Measurements from ENCODE around the gene P4HA3.
"Not testable (repeated sequence)": the region's sequence is repeated elsewhere in the genome, so short reads cannot be mapped to it uniquely, and the experiment has no call there.

The P4HA3 gene

GRCh38 chr11:74311352-74311926 lies at the start of gene P4HA3:
Gene P4HA3, minus strand, starts transcription at chr11:74311640. Its CDS starts 29 bp downstream, at chr11:74311611.
- no peak for DNase-seq

DNA sequence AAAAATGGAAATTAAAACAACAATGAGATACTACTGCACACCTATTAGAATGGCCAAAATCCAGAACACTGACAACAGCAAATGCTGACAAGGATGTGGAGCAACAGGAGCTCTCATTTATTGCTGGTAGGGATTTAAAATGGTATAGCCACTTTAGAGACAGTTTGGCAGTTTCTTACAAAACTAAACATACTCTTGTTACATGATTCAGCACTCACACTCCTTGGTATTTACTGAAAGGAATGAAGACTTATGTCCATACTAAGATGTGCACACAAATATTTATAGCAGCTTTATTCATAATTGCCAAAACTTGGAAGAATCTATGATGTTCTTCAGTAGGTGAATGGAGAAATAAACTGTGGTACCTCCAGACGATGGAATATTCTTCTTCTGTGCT lies 46.0 kb upstream of the P4HA3 start:
- no peak for DNase-seq

DNA sequence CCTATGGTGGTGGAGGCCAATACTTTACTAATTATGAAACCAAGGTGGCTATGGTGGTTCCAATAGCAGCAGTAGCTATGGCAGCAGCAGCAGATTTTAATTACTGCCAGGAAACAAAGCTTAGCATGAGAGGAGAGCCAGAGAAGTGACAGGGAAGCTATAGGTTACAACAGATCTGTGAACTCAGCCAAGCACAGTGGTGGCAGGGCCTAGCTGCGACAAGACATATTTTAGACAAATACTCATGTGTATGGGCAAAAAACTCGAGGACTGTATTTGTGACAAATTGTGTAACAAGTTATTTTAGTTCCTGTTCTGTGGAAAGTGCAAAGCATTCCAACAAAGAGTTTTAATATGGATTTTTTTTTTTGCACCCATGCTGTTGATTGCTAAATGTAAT lies 44.2 kb upstream of the P4HA3 start:
- DNase-seq = no peak

- no peak for DNase-seq
Measured at GRCh38 chr11:74354036-74354435, 42.6 kb upstream of the P4HA3 start.

- DNase-seq = no peak
Measured at GRCh38 chr11:74347381-74347780, 35.9 kb upstream of the P4HA3 start.

DNA sequence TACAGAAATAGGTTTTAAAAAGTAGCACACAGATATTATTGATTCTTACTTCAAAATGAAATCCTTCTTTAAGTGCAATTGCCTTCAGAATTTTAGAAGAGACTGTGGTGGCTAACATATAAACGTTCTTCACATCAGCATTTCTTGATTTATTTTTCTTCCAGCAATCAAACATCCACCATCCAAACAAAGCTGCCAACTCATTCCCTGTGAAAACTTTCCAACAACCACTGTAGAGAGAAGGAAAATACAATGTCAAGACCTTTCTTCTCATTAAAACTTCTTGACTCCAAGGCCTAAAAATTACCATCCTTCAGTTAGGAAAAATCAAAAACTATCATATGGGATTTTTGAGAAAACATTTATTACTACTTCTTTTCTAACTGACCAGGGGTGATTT lies 34.0 kb upstream of the P4HA3 start:
- DNase-seq = no peak

GRCh38 chr11:74341921-74342320 lies 30.5 kb upstream of the P4HA3 start:
- DNase-seq = no peak

DNA sequence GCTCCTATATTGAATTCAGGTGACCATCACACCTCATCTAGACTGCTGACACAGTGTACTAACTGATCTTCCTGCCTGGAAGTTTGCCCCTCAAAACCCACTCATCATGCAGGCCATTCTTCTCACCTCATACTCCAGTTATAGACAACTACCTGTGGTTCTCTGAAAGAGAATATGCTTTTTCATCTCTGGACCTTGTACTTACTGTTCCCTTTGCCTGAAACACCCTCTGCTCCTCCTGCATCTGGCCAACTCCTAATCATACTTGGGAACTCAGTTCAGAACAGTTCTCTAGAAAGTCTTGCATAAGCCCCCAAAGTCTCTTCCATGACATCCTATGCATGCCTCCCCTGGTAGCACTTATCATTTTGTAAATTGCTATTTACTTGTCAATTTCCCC lies 28.2 kb upstream of the P4HA3 start:
- DNase-seq = no peak

- no peak for DNase-seq
Measured at GRCh38 chr11:74338963-74339362, 27.5 kb upstream of the P4HA3 start.

- DNase-seq = no peak
Measured at GRCh38 chr11:74333193-74333592, 21.8 kb upstream of the P4HA3 start.

DNA sequence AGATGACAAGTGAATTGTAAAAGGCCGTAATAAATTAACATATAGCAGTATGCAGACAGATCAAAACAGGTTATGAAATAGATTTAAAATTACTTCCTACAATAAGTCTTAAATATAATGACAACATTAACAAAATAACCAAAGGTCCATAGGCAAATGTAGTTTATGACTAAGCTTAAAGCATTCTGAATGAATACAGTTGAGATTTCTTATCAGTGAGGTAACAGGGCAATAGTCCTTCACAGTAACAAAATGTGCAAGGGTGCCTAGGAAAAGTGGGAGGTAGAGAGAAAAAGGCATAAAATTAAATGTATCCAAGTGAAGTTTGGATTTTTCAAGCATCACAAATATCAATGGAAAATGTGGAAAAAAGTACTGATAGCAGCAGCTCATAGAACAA lies 20.9 kb upstream of the P4HA3 start:
- DNase-seq = no peak

- not testable (repeated sequence) for DNase-seq
Measured at GRCh38 chr11:74331000-74331399, 19.6 kb upstream of the P4HA3 start.

DNA sequence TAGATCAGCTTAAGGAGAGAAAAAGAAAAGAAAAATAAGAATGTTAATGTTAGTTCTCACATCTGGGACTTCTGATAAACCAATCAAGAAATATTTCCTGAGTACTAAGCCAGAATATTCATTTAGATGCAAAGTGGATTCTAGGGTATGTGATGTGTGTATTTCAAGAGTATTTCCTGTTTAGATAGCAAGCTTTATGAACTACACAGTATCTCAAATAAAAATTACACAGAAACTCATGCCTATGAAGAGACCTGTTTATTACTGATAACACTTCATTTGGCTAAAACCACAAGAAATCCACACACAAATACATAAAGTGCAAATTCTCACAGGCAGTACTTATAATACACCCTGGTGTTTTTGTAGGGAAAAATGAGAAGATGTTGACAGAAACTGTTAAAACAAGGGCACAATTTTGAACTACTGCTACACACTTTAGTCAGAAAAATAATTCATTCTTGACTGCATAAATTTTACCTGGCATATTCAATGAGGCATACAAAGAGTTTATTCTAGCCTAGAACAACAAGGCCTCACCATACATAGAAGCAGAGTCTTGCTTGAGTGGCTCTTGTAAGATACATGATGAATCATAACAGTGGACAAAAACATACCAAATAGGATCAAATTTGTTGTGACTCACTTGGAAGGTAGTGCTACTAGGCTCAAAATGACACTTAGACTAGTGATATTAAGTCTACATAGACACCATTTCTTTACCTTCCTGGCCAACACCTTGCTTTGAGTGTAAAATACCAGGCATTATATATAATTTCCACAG lies 18.8 kb upstream of the P4HA3 start:
- no peak for DNase-seq

DNA sequence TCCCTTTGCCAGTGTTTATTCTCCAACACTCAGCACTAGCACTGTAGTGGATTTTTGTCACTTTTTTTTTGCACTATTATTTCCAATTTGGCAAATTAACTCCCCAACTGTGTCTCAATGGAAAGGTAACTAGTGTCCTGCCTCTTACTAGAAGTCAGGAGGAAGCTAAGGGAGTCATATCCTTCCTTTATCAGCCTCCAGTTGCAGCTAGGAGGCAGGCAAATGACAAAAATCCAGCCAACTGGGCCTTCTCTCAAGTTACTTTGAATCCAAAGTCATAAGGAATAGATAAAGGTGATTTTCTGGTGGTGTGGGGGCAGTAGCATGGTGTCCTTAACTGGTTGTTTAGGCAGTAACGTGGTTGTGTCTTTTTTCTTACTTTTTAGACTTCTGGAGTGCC lies 15.6 kb upstream of the P4HA3 start:
- DNase-seq = no peak

GRCh38 chr11:74326665-74327064 lies 15.2 kb upstream of the P4HA3 start:
- no peak for DNase-seq

DNA sequence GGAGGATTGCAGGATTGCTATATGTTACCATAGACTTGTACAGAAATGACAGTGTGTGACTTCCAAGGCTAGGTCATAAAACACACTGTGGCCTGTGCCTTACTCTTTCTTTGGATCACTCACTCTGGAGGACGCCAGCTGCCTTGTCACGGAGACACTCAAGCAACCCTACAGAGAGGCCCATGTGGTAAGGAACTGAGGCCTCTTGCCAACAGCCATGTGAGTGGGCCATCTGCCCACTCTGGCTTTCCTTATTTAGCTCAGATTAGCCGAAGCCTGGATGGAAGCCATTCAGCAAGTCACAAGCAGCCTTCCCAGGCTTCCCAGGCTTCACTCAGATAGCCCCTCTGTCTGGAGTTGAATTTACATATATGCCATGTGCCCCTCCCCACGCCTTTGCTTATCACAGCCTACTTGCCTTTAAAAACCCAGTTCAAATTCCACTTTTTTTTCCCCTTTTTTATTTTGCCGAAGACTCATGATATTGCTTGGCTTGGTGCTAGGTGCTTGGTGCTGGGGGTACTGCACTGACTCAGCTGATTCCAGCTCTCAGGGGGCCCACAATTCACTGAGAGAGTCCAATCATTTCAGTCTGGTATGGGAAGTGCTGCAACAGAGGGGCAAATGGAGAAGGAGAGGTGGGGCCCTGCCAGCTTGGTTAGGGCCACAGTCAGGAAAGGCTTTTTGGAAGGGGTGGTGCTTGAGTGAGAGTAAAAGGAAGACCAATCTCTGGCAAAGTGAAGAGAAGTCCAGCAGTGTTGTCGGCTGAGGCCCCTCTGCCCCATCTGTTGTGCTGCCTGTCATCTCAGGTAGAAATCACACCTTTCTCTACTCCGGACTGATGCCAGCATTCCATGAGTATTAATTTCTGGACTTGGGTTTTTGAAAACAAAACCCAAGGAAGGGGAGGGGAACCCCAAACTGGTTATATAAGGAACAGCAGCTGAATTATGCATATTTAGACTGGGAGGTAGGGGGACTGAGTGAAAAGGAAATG lies 14.5 kb upstream of the P4HA3 start:
- peak; percentile 88 for DNase-seq

- no peak for DNase-seq
Measured at GRCh38 chr11:74322667-74323066, 11.2 kb upstream of the P4HA3 start.

DNA sequence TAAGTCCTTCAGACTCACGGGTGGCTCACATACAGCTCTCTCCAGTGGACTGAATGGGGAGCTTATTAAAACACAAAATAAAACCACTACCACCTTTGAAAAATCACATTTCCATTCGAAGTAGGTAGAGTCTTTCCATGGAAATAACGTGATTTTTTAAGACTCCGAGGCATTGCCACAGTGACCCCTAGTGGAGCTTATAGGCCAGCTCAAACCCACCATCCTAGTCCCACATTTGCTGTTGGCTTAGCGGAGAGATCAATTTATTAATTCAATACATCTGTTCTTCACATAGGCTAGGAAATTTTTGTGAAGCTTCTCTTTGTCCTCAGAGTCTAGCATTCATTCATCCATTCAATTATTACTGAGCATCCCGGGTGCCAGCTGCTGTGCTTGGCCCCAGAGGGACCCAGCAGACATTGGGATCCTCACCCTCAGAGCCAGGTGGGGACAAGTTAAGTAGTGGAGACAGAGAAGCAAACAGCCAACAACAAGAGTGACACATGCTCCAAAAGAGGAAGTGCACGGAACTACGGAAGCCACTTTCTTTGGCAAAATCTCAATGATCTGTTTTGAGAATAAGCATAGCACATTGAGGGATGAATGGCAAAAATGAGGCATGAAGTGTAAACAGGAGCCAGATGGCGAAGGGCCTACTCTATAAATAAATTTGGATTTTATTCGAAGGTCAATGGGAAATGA lies 10.2 kb upstream of the P4HA3 start:
- peak; percentile 86 for DNase-seq

DNA sequence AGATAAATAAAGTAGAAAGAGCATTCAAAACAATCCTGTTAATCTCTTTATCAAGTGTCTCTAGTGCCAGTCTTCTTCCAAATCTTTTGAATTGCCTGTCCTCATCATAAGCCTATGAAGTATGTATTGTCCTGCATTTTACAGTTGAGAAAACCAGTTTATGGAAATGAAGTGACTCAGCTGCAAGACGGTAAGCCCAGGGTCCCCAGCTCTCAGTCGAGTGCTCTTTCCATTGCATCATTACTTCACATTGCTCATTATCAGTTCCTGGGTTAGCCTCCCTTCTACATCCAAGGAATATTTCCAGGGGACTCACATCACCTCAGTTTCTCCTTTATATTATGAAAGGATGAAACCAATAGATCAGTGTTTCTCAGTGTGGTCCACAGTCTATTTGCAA lies 9.1 kb upstream of the P4HA3 start:
- DNase-seq = no peak

GRCh38 chr11:74319139-74319816 lies 7.8 kb upstream of the P4HA3 start:
- no peak for DNase-seq

- DNase-seq = no peak
Measured at GRCh38 chr11:74318241-74318932, 6.9 kb upstream of the P4HA3 start.

All from NCI-H1694 treated with DMSO at 0.1 percent for 48 hours (cell line).